LNCaP clone FGC (cell line): Measurements from ENCODE around the gene FGD2.

Source experiments
- DNase-seq: peaks from one replicate; pipeline ENCODE4 v3.0.0-alpha.2; 2011; ENCODE audit warnings: low read depth
- H3K4me3 ChIP-seq: 2 replicates; pipeline ENCODE4 v1.5.1; 2011; ENCODE audit warnings: mild to moderate bottlenecking, low read depth, low read length, control low read depth
- TF ChIP-seq, protein P1 (sequence below): IDR thresholded peaks from 2 replicates; pipeline ENCODE4 v1.5.1; 2012; ENCODE audit warnings: mild to moderate bottlenecking; ENCODE audit not compliant: control insufficient read depth, insufficient read depth; ENCODE audit errors: extremely low read depth

FGD2 gene

GRCh38 chr6:36978421-36979346, 26.8 kb upstream of the FGD2 start:
- DNase-seq = no peak
- H3K4me3 ChIP-seq = no peak overlapping the region
- TF ChIP-seq, protein P1, sequence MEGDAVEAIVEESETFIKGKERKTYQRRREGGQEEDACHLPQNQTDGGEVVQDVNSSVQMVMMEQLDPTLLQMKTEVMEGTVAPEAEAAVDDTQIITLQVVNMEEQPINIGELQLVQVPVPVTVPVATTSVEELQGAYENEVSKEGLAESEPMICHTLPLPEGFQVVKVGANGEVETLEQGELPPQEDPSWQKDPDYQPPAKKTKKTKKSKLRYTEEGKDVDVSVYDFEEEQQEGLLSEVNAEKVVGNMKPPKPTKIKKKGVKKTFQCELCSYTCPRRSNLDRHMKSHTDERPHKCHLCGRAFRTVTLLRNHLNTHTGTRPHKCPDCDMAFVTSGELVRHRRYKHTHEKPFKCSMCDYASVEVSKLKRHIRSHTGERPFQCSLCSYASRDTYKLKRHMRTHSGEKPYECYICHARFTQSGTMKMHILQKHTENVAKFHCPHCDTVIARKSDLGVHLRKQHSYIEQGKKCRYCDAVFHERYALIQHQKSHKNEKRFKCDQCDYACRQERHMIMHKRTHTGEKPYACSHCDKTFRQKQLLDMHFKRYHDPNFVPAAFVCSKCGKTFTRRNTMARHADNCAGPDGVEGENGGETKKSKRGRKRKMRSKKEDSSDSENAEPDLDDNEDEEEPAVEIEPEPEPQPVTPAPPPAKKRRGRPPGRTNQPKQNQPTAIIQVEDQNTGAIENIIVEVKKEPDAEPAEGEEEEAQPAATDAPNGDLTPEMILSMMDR = no peak

GRCh38 chr6:36979347-36979742, 26.1 kb upstream of the FGD2 start:
- no peak overlapping the region for H3K4me3 ChIP-seq
- DNase-seq = no peak

GRCh38 chr6:36980129-36980528, 25.3 kb upstream of the FGD2 start:
- DNase-seq = no peak
- TF ChIP-seq, protein P1 = no peak
- no peak overlapping the region for H3K4me3 ChIP-seq

More at GRCh38 chr6:36979347-36979742, 26.1 kb upstream of the FGD2 start:
- TF ChIP-seq, protein P1 = peak; percentile 85

DNA sequence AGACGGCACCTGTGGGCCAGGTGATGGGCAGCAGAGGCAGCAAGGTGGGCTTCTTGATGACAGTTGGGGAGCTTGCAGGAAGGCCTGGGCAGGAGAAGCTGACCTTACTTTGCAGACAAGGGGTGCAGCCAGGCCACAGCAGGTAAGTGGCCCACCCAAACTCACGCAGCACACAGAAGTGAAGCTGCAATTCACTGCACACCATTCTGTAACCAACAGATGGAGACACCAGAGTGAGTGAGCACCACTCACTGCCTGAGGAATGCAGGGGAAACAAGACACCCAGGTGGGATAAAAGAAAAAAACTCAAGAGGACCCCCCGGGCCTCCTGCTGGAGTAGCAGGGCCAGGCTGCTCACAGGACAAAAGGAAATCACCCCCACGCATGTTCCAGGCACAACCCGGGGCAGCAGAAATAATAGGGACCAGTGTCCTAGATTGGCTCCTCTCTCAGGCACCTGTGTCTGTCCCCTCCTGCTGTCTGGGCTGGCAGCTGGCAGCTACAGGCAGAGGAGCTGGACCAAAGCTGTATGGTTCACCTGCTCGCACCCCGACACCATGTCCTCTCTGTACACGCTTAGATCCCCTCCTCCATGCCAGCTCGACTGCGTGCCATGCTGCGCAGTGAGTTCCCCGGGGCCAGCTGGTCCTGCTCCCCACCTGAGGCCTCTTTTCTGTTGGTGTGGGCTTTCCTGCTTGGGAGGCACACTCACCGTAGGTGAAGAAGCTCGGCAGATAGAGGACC, 24.4 kb upstream of the FGD2 start:
- no peak overlapping the region for H3K4me3 ChIP-seq
- DNase-seq = no peak
- TF ChIP-seq, protein P1 = no peak

DNA sequence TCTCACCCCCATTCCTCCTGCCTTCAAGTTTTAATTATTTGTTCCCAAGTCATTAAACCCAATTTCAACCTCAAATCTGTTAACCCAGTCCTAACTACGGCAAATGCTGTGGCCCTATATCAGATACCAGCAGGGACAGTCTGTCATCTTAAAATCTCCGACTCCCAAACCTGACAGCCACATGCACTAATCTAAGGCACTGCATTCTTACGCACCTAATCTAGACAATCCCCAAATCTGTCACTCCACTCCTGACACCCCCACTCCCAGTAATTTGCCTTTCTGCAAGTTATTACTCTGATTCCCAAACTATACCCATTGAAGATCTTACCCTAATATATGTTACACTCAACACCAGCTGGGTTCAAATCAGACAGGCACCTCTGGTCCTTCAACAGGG, 21.9 kb upstream of the FGD2 start:
- TF ChIP-seq, protein P1 = no peak
- H3K4me3 ChIP-seq = no peak overlapping the region
- DNase-seq = no peak

DNA sequence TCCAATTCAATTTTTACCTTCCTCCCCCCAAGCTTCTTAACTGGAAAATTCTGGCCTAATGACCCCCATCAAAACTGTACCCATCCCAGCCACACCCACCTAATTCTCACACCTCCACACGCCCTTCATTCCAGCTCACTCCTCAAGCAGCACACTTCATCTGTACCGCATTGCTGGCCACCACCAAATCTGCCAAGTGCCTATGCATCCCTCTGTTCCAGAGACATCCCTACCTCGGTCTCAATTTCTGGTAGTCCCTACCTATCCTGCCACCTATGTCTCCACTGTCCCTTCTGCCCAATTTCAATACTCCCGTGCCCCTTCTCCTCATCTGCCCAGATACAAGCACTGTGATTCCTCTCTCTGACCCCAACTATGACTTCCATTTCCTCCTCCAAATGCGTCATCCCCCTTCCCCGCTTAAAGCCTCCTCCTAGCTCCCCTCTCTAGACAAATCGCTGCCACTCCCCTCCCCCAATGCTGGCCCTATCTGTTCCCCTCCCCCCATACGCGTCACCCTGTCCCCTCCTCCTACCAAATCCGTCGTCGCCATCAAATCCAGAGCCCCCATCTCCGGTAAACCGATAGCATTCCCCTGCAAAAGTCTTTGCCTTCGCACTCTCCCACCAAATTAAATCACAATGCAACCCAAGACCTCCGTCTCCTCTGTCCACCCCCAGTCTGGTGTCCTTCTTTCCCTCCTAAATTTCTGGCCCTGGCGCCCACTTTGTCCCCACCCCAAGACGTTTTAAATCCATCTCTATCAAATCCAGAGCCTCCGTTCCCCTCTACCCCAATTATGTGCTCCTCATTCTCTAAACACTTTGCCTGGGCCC, 20.7 kb upstream of the FGD2 start:
- TF ChIP-seq, protein P1 = no peak
- DNase-seq = no peak
- peak overlapping the region; percentile 99 for H3K4me3 ChIP-seq
